Stimulated activated CD4-positive, alpha-beta T cell treated with anti-CD3 and anti-CD28 coated beads, Interleukin-4, amount 100 ng/mL, for 1 hour (primary cell): ENCODE measurements around the gene NR3C2.

Source experiments
- DNase-seq: peaks from one replicate; pipeline ENCODE4 v3.0.0-alpha.2; 2020

Gene NR3C2

DNA sequence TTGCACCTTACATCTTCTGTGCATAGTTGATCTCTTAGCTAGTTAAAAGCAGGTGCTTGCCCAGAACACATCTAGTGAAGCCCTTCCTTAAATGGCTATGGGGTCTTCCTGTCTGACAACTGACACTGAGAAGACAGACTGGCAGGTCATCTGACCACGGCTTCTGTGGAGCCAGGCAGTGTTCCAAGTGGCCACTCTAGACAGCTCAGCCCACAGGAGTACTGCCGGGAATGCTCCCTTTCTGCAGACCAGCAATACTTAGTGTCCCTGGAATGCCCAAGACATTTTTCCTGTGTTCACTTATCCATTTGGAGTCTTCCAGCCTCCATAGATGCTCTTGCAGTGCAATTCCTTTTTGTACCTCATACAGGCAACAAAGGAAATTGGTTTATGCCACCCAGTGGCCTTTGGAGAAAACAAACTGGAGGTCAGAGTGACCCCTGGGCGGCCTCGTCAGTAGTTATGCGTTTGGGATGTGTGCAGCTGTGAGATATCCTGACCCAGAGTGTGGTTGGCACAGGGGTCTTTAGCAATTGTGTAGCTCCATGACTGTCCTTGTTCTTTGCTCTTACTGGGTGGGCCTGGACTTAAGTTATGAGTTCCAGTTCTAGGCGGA is 374.8 kb downstream of the NR3C2 start:
- no peak for DNase-seq

GRCh38 chr4:148065075-148065474 is 377.1 kb downstream of the NR3C2 start:
- DNase-seq, result no peak

DNA sequence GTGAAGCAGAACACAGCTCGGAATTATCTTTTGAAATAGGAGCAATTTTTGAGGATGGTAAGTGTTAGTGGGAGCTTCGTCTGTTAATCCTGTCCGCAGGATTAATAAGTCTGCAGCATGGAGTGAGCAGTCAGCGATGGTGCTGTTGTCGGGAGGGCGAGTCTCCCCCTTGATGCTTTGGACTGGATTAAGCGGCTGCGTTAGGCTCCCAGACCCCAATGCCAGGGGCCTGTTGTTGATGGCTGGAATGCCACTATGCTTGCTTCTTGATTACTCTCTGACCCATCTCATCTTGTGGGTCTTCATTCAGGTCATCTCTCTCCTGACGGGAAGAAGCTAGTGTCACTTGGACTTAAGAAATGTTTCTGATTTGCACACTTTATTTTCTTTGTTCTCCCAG is 377.8 kb downstream of the NR3C2 start:
- DNase-seq, result no peak

DNA sequence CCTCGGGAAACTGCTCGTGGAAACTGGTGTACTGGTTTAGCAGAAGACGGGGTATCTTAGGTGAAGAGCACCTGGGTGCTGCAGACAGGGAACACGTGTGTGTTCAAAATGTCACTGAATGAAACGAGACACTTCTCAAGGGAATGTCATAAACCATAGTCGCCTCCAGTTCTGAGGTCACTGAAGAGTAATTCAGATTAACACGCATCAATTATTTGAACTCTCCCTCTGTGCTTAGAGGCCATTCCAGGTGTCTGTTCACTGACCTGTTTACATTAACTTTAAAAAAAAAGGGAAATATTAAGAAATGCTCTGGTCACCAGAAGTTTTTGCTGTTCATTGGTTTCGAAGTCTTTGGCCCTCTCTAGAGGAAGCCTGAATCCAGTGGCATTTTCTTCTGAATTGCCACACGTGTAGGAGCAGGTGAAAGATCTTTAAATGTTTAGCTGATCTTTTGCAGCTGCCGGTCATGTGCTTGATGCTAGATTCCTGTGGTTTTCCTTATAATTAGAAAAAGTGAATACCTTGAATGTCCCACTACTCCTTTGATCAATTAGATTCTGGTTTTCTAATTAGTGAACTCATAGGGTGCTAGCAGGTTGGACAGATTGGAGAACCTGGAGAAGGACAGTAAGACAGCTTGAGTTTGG is 379.8 kb downstream of the NR3C2 start:
- no peak for DNase-seq

DNA sequence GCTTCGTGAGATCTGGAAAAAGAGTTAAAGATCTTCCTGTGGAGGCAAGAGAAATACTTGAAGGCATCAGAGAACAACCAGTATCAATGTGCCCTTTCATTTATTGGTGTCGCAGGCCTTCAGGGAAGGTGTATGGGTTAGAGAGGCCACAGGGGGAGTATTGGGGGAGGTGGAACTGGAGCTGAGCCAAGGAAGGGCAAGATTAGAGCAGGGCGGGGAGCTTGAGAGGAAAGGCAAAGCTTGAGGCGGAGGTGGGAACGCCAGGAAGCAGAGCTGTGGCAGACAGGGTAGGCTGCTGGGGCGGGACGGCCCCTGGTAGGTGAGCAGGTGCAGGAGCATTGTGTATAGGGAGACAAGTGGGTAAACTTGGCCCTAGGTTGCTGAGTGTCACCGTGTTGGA is 380.4 kb downstream of the NR3C2 start:
- no peak for DNase-seq

- DNase-seq, result no peak
Observed at GRCh38 chr4:148061141-148061481, 381.1 kb downstream of the NR3C2 start.

DNA sequence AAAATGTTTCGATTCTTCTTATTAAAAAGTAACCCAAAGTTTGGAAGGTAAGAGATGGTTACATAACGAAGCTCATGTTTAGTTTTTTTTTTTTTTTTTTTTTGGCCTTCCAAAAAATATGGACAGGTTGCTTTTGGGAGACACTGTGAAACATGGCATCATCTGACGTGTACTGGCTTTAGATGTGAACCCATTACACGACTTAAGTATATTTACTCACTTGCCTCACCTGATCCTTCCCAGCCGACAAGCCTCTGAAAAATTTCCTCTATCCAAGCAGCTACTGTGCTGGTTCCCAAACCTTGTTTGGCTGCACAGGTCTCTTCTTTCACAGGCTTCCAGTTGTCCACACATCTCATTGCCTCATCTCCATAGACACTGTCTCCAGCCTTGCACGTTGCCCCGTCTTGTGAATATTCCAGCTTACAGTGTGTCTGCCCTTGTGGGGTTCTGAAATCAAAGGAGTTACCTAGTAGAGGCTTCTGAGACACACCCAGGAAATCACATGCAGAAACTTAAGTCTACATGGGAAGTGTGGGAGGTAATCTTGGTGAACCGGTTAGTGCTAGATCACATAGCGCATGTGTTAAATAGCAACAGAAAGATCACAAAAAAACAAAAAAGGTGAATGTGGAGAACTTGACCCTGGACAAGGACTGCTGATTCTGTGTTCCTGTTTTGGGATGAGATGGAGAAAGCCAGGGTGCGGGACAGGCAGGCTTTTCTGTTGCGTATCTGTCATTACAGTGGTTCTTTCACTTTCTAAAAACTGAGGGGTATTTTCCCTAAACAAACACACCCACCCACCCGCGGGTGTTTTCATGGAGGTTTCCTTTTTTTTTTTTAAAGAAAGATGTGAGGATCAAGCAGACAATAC is 381.7 kb downstream of the NR3C2 start:
- peak; percentile 16 for DNase-seq

DNA sequence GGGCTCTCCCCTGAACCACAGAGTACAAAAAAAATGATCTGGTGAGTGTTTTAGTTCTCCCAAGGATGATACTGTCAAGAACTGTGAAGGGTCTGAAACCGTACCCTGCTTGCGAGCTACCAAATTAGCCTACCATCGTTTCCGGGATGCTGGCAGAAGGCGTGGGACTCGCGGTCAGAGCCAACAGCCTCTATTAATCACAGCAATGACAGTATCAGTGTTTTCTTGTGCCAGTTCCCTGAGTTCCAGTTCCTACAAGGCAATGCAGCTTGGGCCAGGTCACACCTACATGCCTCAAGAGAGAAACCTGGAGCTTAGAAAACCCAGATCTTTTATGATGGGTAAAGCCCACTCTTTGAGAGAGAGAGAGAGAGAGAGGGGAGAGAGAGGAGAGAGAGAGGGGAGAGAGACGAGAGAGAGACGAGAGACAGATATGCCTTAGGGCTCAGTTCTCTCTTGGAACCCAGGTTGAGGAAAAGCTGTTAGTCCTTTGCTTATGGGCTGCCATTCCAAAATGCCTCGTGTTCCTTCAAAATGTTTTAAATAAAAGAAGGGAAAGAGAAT is 382.5 kb downstream of the NR3C2 start:
- DNase-seq, result no peak

- no peak for DNase-seq
Observed at GRCh38 chr4:148057984-148058859, 384.0 kb downstream of the NR3C2 start.

DNA sequence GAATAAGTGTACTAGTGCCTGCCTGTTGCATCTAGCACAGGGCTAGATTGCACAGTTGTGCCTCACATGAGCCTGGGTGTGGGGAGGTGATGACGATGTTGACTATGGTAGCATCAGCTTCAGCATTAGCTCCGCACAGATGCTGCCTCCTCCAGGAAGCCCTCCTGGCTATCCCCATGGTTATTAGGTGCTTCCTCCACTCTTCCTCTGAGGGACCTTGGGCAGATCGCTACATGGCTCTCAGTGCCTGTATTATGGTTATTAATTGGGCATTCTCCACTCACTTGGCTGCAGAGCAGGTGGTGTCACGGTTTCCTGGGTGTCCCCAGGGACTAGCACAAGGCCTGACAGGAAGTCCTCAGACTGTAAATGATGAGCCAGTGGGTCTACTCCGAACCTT is 384.7 kb downstream of the NR3C2 start:
- no peak for DNase-seq

GRCh38 chr4:148056879-148057278 is 385.3 kb downstream of the NR3C2 start:
- DNase-seq, result peak; percentile 36

DNA sequence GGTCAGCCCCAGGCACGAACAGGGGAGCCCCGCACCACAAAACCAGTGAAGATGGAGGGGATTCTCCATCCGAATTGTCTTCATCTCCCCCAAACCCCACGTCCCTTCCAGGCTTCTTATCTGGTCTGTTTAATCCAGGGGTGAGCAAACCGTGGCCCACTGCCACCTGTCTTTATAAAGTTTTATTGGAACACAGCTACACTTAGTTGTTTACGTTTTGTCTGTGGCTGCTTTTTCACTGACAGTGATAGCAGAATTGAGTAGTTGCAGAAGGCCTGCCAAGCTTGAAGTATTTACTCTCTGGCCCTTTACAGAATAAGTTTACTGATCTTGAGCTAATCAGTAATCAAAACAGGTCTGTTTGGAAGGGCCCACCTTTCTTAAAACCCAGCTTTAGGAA is 386.4 kb downstream of the NR3C2 start:
- no peak for DNase-seq

DNA sequence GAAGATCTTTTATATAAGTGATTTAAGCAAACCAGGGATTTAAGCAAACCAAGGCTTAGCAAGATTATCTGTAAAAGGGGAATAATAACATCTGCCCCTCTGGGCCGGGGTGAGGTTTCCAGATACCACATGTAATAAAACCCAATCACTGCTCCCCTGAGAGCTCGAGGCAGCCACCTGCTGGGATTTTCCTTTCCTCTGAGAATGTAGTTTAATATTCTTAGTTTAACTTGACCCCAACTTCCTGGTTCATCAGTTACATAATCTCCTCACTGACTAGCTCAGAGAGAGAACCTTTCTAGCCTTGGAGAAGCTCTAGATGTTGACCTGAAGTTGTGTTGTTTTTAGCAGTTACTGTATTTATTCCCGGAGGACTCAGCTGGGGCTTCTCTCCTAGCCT is 387.9 kb downstream of the NR3C2 start:
- no peak for DNase-seq

GRCh38 chr4:148053298-148054003 is 388.8 kb downstream of the NR3C2 start:
- no peak for DNase-seq

DNA sequence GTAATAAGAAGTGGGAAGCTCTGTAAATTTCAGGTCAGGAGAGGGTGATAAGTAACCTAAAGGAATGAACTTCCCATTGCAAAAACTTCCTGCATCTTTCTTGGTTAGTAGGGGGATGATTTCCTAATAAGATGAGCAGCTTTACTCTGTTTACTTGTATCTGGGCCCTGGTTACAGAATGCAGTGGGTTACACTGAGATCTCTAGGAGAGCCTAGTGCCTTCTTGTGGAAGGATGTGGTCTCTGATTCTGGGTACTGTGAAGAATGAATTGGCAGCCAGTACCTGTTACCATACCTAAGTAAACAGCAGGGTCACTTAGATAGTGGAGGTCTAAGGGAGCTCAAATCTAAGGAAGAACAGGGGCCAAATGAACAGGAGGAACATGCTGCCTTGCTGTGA is 389.8 kb downstream of the NR3C2 start:
- DNase-seq, result no peak

DNA sequence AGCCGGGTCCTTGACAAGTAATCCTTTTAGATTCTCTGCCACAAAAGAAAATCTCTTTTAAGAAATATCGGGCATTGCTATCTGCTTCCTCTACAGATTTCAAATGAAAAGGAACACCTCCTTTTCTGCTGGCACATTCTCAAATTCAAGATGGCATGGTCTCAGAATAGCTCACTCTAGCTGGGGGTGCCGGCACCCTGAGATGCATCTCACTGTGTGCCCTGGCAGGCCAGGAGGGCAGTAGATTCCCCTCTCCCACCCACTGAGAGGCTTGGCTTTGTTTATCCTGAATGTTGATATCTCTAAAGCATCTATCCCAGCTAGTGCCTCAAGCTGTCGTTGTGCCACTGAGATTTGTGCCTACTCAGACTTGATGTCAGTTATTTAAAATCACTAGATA is 390.8 kb downstream of the NR3C2 start:
- no peak for DNase-seq

DNA sequence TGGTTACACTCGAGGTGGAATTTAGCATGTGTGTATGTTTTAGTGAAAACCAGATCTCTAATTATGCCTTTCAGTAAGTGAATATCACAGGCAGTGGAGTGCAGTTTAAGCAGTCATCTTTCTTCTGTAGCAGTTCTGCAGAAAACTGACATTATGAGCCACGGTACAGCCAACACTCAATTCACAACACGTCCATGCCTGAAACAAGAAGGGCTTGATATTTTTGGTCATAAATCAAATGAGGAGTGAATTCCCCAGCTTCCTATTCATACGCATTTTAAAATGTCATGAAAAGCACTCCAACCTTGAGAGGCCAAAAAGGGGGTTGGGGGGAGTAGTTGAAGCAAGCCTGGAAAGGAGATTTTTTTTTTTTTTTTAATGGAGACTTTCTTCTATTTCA is 393.6 kb downstream of the NR3C2 start:
- no peak for DNase-seq

DNA sequence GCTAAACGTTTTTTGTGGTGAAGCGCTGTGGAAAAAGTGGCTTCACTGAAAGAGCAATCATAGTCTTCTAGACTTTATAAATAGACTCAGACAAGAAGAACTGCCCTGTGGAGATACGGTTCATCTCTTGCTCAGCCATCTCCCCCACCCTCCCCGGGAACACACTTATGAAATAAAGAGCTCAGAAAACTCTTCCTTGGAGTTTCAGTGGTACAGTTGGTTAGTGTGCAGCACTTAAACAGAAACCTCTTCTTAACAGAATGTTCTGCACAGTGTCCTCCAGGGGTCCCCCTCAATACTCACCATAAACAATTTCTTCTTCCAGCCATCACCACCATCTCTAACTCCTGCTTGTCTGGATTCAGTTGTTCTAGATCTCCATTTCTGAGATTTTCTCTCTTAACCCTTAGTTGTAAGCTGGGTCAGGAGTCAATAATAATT is 397.3 kb downstream of the NR3C2 start:
- no peak for DNase-seq

DNA sequence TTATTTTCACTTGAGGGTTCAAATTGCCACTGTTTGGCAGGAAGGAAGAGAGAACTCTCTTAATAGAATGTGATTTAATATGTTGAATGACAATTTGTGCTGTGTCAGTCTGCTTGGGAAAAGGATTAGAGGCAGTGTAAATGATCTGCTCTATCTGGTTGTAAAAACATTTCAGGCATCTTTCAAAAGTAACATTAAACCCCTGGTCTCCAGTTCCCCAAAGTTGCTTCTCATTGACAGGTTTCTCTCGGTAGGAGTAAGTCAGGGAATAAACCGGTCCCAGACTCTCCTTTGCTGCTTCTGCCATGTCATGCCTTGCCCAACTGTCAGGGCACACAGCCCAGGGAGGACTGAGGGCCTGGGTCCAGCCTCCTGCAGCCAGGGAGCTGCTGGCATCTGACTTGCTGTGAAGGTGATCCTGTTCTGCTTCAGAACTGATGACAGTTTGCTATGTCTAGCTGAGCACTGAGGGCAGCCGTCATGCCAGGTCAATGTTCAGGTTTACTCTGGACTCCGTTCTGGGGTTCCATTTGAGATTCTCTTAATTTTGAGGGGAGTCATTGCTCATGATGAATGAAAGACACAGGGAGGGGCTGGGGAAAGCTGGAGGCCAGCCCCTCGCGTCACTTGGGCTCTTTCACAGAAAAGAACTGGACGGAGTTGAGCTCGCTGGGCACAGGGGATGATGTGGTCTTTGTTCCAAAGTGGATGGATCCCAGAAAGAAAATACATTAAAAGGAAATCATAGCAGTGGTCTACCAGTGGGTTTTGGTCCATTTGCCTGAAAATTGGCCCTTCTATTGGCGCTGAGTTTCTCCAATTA is 397.9 kb downstream of the NR3C2 start:
- no peak for DNase-seq

DNA sequence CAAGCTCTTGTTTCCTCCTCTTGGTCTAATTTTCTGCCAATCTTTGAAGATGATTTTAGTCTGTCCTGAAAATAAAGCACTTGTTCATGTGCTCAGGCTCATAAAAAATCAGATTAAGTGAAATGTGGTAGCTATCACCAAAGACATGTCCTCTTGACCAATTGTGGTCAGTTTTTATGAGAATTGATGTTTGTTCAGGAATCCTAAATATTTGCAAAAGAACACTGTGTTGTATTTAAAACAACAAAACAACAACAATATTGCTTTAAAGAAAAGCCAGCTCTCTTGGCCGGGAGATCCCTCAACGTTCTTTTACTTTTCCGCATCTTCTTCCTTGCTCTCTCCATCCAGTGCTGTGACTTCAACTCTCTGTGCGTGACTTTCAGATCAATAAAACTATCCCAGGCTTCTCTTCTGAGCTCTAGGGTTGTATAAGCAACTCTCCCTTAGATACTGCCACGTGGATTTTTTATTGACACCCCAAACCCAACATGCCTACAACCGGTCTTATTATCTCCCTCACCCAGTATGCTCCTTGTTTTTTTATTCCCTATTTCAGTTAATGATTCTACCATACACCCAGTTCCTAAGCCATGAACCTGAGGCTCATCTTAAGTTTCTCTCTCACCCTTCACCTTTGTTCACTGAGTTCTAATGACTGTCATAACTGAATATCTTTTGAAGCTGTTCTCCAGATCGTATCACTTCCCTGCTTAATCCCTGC is 400.4 kb downstream of the NR3C2 start:
- no peak for DNase-seq

DNA sequence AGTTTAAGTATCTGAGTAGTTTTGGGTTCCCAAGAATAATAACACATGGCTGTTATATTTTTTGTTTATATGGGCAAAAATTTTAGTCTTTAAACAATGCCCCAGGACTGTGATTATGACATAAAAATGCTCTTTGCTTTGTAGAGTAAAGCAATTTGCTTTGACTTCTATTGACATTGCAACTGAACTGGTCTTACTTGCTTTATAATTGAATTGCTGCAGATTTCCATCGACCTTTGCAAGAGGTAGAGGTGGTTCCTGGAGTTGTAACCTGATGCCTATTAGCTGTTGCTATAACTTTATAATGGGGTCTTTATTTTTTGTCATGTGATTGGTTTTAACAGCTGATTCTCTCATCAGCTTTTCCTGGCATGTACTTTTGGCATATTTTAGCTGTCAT is 407.4 kb downstream of the NR3C2 start:
- no peak for DNase-seq
